H1 (cell line): ENCODE results near the gene LAMA3. TPM values are rescaled to one million over a fixed set of nuclear protein-coding genes. Genes with fewer than 3 reads are reported as not detected.
A peak's percentile ranks its signal among the peaks of the same experiment; 100 is the strongest.

Experiments
- CTCF ChIA-PET: fragments of 300-600 bp; sonication (Branson Sonifier 250); formaldehyde crosslinking; loops from one replicate; lab custom pipeline; 2021; ENCODE audit not compliant: partially characterized antibody; lab: Charles Lee
- POLR2A ChIA-PET: fragments of 300-600 bp; sonication (Branson Sonifier 250); formaldehyde crosslinking; loops from one replicate; lab custom pipeline; 2021; ENCODE audit warnings: inconsistent platforms; ENCODE audit not compliant: partially characterized antibody; lab: Charles Lee
- DNase-seq, 2 experiments: peaks; one replicate each; pipeline versions ENCODE4 v3.0.0 to v3.0.0-alpha.2; 2010 to 2022; ENCODE audit warnings: low spot score in 2 of 2, low read depth in 1 of 2, mixed read lengths in 1 of 2
- FAIRE-seq: peaks from 2 replicates; lab custom pipeline; 2011; peaks lifted over from hg19 to GRCh38; lab: Jason Lieb, UNC
- H2AFZ ChIP-seq: 2 replicates; pipeline ENCODE4 v1.8.1; 2012; ENCODE audit warnings: low read length, inconsistent platforms
- H2AK5ac ChIP-seq: 2 replicates; pipeline ENCODE4 v1.6.1; 2013; ENCODE audit warnings: low read depth, low read length
- H2BK120ac ChIP-seq: replicated peaks from 2 replicates; pipeline ENCODE3; 2013; ENCODE audit warnings: low read depth, low read length, inconsistent platforms
- H2BK12ac ChIP-seq: 2 replicates; pipeline ENCODE4 v1.6.1; 2013; ENCODE audit warnings: low read depth, low read length
- H2BK15ac ChIP-seq: 2 replicates; pipeline ENCODE4 v1.6.1; 2013; ENCODE audit warnings: low read length
- H2BK20ac ChIP-seq: 2 replicates; pipeline ENCODE4 v1.6.1; 2013; ENCODE audit warnings: low read length
- H2BK5ac ChIP-seq: 2 replicates; pipeline ENCODE4 v1.6.1; 2013; ENCODE audit warnings: low read depth, low read length
- H3K14ac ChIP-seq: 2 replicates; pipeline ENCODE4 v1.6.1; 2013; ENCODE audit warnings: inconsistent platforms; ENCODE audit not compliant: insufficient read length
- H3K18ac ChIP-seq: 2 replicates; pipeline ENCODE4 v1.6.1; 2013; ENCODE audit warnings: low read length; ENCODE audit errors: extremely low read depth
- H3K23ac ChIP-seq: 2 replicates; pipeline ENCODE4 v1.6.1; 2013; ENCODE audit warnings: inconsistent platforms; ENCODE audit not compliant: insufficient read length
- H3K23me2 ChIP-seq: 2 replicates; pipeline ENCODE4 v1.6.1; 2013; ENCODE audit warnings: low read depth, low read length
- H3K27ac ChIP-seq: 2 replicates; pipeline ENCODE4 v1.6.1; 2011; ENCODE audit warnings: low read depth, low read length, inconsistent platforms
- H3K27me3 ChIP-seq, 4 experiments: replicated peaks in 1 of 4; 1 replicate in 1 of 4; 2 replicates in 3 of 4; pipeline versions ENCODE4 v1.6.1 to v1.8.1; 2011 to 2013; ENCODE audit warnings: low read length in 3 of 4, mild to moderate bottlenecking in 3 of 4, inconsistent platforms in 2 of 4, mixed read lengths in 2 of 4, moderate library complexity in 1 of 4; ENCODE audit not compliant: control insufficient read depth in 3 of 4, insufficient read depth in 3 of 4; ENCODE audit errors: extremely low read depth in 1 of 4
- H3K36me3 ChIP-seq, 4 experiments: 2 replicates each; pipeline versions ENCODE4 v1.6.1 to v1.8.1; 2011 to 2013; ENCODE audit warnings: mild to moderate bottlenecking in 4 of 4, low read length in 3 of 4, moderate library complexity in 2 of 4, control low read depth in 1 of 4, inconsistent platforms in 1 of 4; ENCODE audit not compliant: insufficient read depth in 4 of 4, control insufficient read depth in 2 of 4
- H3K4ac ChIP-seq: replicated peaks from 2 replicates; pipeline ENCODE3; 2013; ENCODE audit warnings: low read length, low read depth, mixed read lengths, inconsistent platforms; ENCODE audit not compliant: insufficient read length
- H3K4me1 ChIP-seq, 4 experiments: replicated peaks in 1 of 4; 1 replicate in 1 of 4; 2 replicates in 3 of 4; pipeline versions ENCODE4 v1.6.1 to v1.8.1; 2011 to 2013; ENCODE audit warnings: low read length in 3 of 4, inconsistent platforms in 2 of 4, mixed read lengths in 1 of 4; ENCODE audit not compliant: insufficient read depth in 4 of 4, control insufficient read depth in 3 of 4
- H3K4me2 ChIP-seq, 2 experiments: 2 replicates each; pipeline versions ENCODE4 v1.6.1 to v1.8.1; 2011 to 2013; ENCODE audit warnings: low read depth in 2 of 2, low read length in 2 of 2, control low read depth in 1 of 2, inconsistent platforms in 1 of 2, mild to moderate bottlenecking in 1 of 2; ENCODE audit not compliant: insufficient read depth in 1 of 2
- H3K4me3 ChIP-seq, 4 experiments: fragments of 200-600, 300-600 bp in 1 of 4; sonication (generic), shearing (Covaris generic), sonication (Bioruptor Twin) in 1 of 4; 2 replicates each; pipeline versions ENCODE4 v1.5.1 to v1.8.1; 2011 to 2016; ENCODE audit warnings: low read length in 4 of 4, low read depth in 3 of 4, control low read depth in 2 of 4, inconsistent platforms in 2 of 4, mild to moderate bottlenecking in 2 of 4, mixed read lengths in 1 of 4, moderate library complexity in 1 of 4; ENCODE audit not compliant: insufficient read depth in 2 of 4; ENCODE audit errors: extremely low read depth in 1 of 4
- H3K56ac ChIP-seq: replicated peaks from 2 replicates; pipeline ENCODE3; 2013; ENCODE audit warnings: low read depth, mild to moderate bottlenecking, mixed read lengths, low read length, inconsistent platforms; ENCODE audit not compliant: insufficient read length
- H3K79me1 ChIP-seq: 2 replicates; pipeline ENCODE4 v1.6.1; 2013; ENCODE audit warnings: low read depth, low read length, control low read depth
- H3K79me2 ChIP-seq, 2 experiments: 2 replicates each; pipeline versions ENCODE4 v1.6.1 to v1.8.1; 2012 to 2013; ENCODE audit warnings: low read length in 2 of 2, mild to moderate bottlenecking in 2 of 2, inconsistent platforms in 1 of 2; ENCODE audit not compliant: insufficient read depth in 2 of 2, control insufficient read depth in 1 of 2
- H3K9ac ChIP-seq, 4 experiments: replicated peaks in 1 of 4; 1 replicate in 1 of 4; 2 replicates in 3 of 4; pipeline versions ENCODE4 v1.6.1 to v1.8.1; 2011 to 2013; ENCODE audit warnings: low read depth in 3 of 4, low read length in 3 of 4, control low read depth in 2 of 4, mild to moderate bottlenecking in 2 of 4, moderate library complexity in 2 of 4, inconsistent platforms in 1 of 4; ENCODE audit errors: extremely low read depth in 1 of 4
- H3K9me3 ChIP-seq, 2 experiments: 2 replicates each; pipeline versions ENCODE4 v1.6.1 to v1.8.1; 2012 to 2013; ENCODE audit warnings: mild to moderate bottlenecking in 2 of 2, moderate library complexity in 2 of 2, control low read depth in 1 of 2, inconsistent platforms in 1 of 2, low read depth in 1 of 2, low read length in 1 of 2, mixed read lengths in 1 of 2; ENCODE audit not compliant: insufficient read depth in 2 of 2
- H4K20me1 ChIP-seq, 2 experiments: replicated peaks in 1 of 2; 2 replicates each; pipeline versions ENCODE3 to v1.8.1; 2011 to 2013; ENCODE audit warnings: inconsistent platforms in 2 of 2, low read length in 2 of 2, mild to moderate bottlenecking in 1 of 2; ENCODE audit not compliant: insufficient read depth in 2 of 2, control insufficient read depth in 1 of 2
- H4K5ac ChIP-seq: 2 replicates; pipeline ENCODE4 v1.6.1; 2013; ENCODE audit warnings: low read length, low read depth, mixed read lengths, inconsistent platforms; ENCODE audit not compliant: insufficient read length
- H4K8ac ChIP-seq: 2 replicates; pipeline ENCODE4 v1.8.0; 2013; ENCODE audit warnings: mild to moderate bottlenecking, moderate library complexity, low read length, inconsistent platforms; ENCODE audit not compliant: insufficient read depth; ENCODE audit errors: extremely low read depth
- H4K91ac ChIP-seq: replicated peaks from 2 replicates; pipeline ENCODE3; 2013; ENCODE audit warnings: low read length, mixed read lengths, inconsistent platforms; ENCODE audit not compliant: insufficient read length
- CBX8 ChIP-seq: fragments of 300-800, 300-1000 bp; sonication (generic); IDR thresholded peaks from 2 replicates; pipeline ENCODE4 v1.7.1; 2016; ENCODE audit warnings: low read depth, low read length, borderline replicate concordance
- CHD1 ChIP-seq: IDR thresholded peaks from 2 replicates; pipeline ENCODE4 v1.6.1; 2012; ENCODE audit warnings: low read depth, low read length, improper control_type of control experiment
- POLR2AphosphoS5 ChIP-seq: IDR thresholded peaks from 2 replicates; pipeline ENCODE4 v1.6.1; 2011; ENCODE audit warnings: low read depth, low read length
- RNF2 ChIP-seq: fragments of 200-900, 300-1000 bp; sonication (generic); IDR thresholded peaks from 2 replicates; pipeline ENCODE4 v1.7.1; 2016; ENCODE audit warnings: borderline replicate concordance, low read depth, mild to moderate bottlenecking, antibody characterized with exemption, low read length; ENCODE audit not compliant: poor library complexity, severe bottlenecking; ENCODE audit errors: missing control alignments
- TAF1 ChIP-seq: IDR thresholded peaks from 2 replicates; pipeline ENCODE4 v1.6.1; 2011; ENCODE audit warnings: mild to moderate bottlenecking, low read depth, low read length
- WGBS, 2 experiments: shearing (Covaris generic) in 1 of 2; methylation state at CpG; one replicate each; pipeline versions ENCODE4 v1.1.6 to v1.1.7; 2013 to 2015; ENCODE audit warnings: low lambda C conversion rate in 2 of 2, mixed read lengths in 2 of 2, inconsistent platforms in 1 of 2, low coverage in 1 of 2, missing lambda C conversion rate in 1 of 2; ENCODE audit not compliant: insufficient replicate concordance in 2 of 2, insufficient coverage in 1 of 2, insufficient read length in 1 of 2; ENCODE audit errors: extremely low coverage in 1 of 2, missing lambda C conversion rate in 1 of 2; 5-methylcytosine and 5-hydroxymethylcytosine counted together
- polyA plus RNA-seq, 7 experiments: library from polyadenylated mRNA; depleted of rRNA in 3 of 7; stranded (reverse) in 5 of 7; unstranded in 2 of 7; fragments of >200 nt in 5 of 7; fragments of 200-250 nt in 2 of 7; gene quantifications; 1 replicate in 5 of 7; 2 replicates in 1 of 7; 4 replicates in 1 of 7; pipeline versions ENCODE4 v1.2.1 to v1.2.3, GENCODE V29; 2011 to 2013; ENCODE audit warnings: missing spikeins in 2 of 7, mixed read lengths in 2 of 7
- total RNA-seq: library from RNA; stranded (reverse); fragmentation: NEBNext Ultra II Directional; extraction: Animal tissue kit (Norgen Biotek cat#: 25700); gene quantifications from 2 replicates; pipeline ENCODE4 v1.2.1, GENCODE V29; 2021

Gene LAMA3
- total and polyA plus RNA-seq, 2 of the 8 experiments (the other 6 are each of a cell fraction or from before 2014, with no cell fraction given) = 0.76 to 5.0 TPM

DNA sequence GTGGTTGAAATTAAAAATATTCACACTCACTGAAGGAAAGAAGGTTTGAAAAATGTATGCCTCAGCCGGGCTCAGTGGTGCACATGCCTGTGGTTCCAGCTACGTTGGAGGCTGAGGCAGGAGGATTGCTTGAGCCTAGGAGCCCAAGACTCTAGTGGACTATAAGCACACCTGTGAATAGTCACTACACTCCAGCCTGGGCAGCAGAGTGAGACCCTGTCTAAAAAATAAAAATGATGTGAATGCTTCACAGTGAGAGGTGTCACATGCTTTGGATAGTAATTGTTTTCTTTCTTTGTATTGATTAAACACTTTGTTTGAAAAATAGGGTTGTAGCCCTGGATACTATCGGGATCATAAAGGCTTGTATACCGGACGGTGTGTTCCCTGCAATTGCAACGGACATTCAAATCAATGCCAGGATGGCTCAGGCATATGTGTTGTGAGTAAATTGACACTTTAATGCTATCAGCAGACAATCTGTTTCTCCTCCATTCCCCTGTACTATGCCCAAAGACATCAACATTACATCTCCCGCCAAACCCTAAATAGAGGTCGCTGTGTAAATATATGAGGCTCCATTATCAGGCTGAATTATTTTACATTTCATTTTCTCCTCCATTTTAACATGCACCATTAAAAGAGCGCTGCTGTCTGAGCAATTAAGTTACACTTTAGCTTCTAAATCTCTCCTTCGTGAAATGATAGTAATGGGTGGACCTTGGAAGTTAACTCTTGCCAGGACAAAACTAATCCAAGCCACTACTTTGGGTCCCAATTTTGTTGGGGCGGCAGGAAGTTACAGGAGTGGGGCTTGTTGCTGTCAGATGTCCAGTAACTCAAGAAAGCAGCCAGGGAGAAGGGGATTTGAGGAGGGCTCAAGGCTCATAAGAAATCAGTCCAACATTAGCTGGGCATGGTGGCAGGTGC lies 187.0 kb downstream of the LAMA3 start:
- Histone ChIP-seq H3K79me1 (no peaks in the 10 kb centered on the region), H4K20me1 (no peaks in the 10 kb centered on the region), H3K79me2 (no peaks in the 10 kb centered on the region), H2BK12ac (0 out of 2 replicates have a peak overlapping the region, but pooled peaks have one; percentile 69), H3K4ac (no peak overlapping the region), H2AFZ (no peak overlapping the region), H2BK20ac (no peak overlapping the region), H2BK120ac (no peak overlapping the region), H3K9me3 (no peaks in the 10 kb centered on the region), H3K23ac (no peak overlapping the region), H3K14ac (no peak overlapping the region), H3K36me3 (no peaks in the 10 kb centered on the region), H3K4me2 (no peak overlapping the region), H4K8ac (no peak overlapping the region), H3K56ac (no peak overlapping the region), H3K4me1 (peaks cover 0 to 4% (median 3%) of the 10 kb centered on the region in 4 experiments; a peak in 4 of 7 replicates), H4K91ac (no peak overlapping the region), H3K9ac (no peak overlapping the region), H2BK5ac (no peak overlapping the region), H3K23me2 (no peaks in the 10 kb centered on the region; the same call in 1 of the 2 replicates), H3K27ac (no peak overlapping the region), H3K27me3 (no peaks in the 10 kb centered on the region), H4K5ac (no peak overlapping the region), H3K18ac (no peak overlapping the region), H2AK5ac (no peak overlapping the region), H2BK15ac (no peak overlapping the region), H3K4me3 (no peak overlapping the region)
- TF ChIP-seq TAF1 (no peak), RNF2 (no peak), CHD1 (no peak), CBX8 (no peak), POLR2AphosphoS5 (no peak)
- FAIRE-seq = no peak
- ChIA-PET POLR2A (no interaction called here), CTCF (no interaction called here)
- WGBS, 2 experiments = 94% methylated on average over 11 of the region's 11 CpGs; no CpG with 5 or more reads in 1 of the 2 experiments
- DNase-seq = no peak
